ENCODE measurements around the gene CATSPER1.

DNA sequence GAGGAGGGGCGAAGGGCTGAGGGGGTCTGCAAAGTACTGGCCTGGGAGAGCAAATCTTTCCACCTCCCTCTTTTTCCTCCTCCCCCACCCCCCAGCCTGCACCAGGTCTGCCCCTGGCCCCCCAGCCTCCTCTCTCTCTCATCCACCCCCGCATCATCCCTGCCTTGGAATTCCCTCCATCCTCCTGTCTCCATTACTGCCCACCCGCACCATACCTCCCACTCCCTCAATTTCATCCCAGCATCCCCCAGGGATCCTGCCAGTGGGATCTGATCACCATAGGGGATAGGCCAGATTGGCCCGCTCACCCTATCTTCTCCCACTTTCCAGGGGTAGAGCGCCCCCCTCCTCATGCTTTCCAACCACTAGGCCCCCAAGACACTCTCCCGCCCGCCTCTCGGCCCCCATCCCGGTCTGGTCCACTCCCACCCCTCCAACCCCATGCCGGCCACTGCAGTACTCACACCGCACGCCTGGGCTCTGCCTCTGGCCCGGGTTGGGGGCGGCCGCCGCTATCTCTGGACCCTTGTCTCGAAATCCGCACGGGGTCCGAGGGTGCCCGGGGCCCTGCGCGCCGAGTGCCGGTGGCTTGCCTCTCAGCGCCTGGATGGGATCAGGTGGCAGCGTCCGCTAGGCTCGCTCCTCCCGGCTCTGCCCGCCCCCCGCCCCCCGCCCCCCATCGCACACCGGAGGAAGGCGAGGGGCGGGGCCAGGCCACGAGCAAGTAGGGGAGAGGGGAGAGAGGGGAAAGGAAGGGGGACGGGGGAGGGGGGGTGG, 22.5 kb upstream of the CATSPER1 start, which contains the start of gene GAL3ST3:
- TF ChIP-seq ZFP3 (CRISPR knock-in tag; IDR thresholded peaks at IDR 0.05) (no peak), PPARA (CRISPR knock-in tag; IDR thresholded peaks at IDR 0.05; ENCODE audit: borderline replicate concordance) (no peak), ZNF70 (CRISPR knock-in tag; IDR thresholded peaks at IDR 0.05) (no peak), GLIS3 (CRISPR knock-in tag; IDR thresholded peaks at IDR 0.05) (no peak), OSR1 (CRISPR knock-in tag; IDR thresholded peaks at IDR 0.05) (no peak)
- TF ChIP-seq, protein P1, sequence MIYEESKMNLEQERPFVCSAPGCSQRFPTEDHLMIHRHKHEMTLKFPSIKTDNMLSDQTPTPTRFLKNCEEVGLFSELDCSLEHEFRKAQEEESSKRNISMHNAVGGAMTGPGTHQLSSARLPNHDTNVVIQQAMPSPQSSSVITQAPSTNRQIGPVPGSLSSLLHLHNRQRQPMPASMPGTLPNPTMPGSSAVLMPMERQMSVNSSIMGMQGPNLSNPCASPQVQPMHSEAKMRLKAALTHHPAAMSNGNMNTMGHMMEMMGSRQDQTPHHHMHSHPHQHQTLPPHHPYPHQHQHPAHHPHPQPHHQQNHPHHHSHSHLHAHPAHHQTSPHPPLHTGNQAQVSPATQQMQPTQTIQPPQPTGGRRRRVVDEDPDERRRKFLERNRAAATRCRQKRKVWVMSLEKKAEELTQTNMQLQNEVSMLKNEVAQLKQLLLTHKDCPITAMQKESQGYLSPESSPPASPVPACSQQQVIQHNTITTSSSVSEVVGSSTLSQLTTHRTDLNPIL (CRISPR knock-in tag; IDR thresholded peaks at IDR 0.05; ENCODE audit: low read depth): no peak
